HepG2 (cell line): Measurements from ENCODE around the gene LSM12. TPM values are rescaled to one million over a fixed set of nuclear protein-coding genes. Genes with fewer than 3 reads are reported as not detected.
A peak's percentile ranks its signal among the peaks of the same experiment; 100 is the strongest.

ENCODE experiments used
- ATAC-seq: fragments of 200-7000 bp; cut with Tn5 transposase; 3 replicates; pipeline ENCODE4 v1.9.1; 2020; ENCODE audit warnings: mild to moderate bottlenecking, moderate library complexity
- BruUV-seq: library from RNA; stranded (reverse); fragments of 400-500 nt; replicated peaks from 2 replicates; lab custom pipeline; 2021; lab: Mats Ljungman, UMichigan
- CTCF ChIA-PET: fragments of 300-600 bp; formaldehyde crosslinking; extraction: SDS; loops from one replicate; lab custom pipeline; 2021; ENCODE audit warnings: low total read pairs, inconsistent platforms, low intra/inter-chr PET ratio; lab: Yijun Ruan, JAX
- POLR2A ChIA-PET: fragments of 350-600 bp; sonication (Branson Sonifier 250); formaldehyde crosslinking; loops from one replicate; lab custom pipeline; 2020; ENCODE audit warnings: antibody characterized with exemption, inconsistent platforms; lab: Yijun Ruan, JAX
- DNase-seq: peaks from one replicate; pipeline ENCODE4 v3.0.0-alpha.2; 2015; ENCODE audit warnings: low spot score
- FAIRE-seq: peaks from 3 replicates; lab custom pipeline; 2011; peaks lifted over from hg19 to GRCh38; lab: Jason Lieb, UNC
- H2AFZ ChIP-seq: one replicate; pipeline ENCODE4 v1.6.1; 2011; ENCODE audit warnings: low read length, inconsistent platforms
- H3K27ac ChIP-seq: fragments of 300-600 bp; 3 replicates; pipeline ENCODE4 v1.8.0; 2011; ENCODE audit warnings: mixed run types, mild to moderate bottlenecking, mixed read lengths, low read length, inconsistent platforms; ENCODE audit not compliant: insufficient read depth; ENCODE audit errors: extremely low read length
- H3K27me3 ChIP-seq, 2 experiments: fragments of 200-600 bp in 1 of 2; 2 replicates in 1 of 2; 3 replicates in 1 of 2; pipeline versions ENCODE4 v1.6.0 to v1.8.0; 2011; ENCODE audit warnings: low read length in 2 of 2, mild to moderate bottlenecking in 2 of 2, moderate library complexity in 2 of 2, inconsistent platforms in 1 of 2; ENCODE audit not compliant: insufficient read depth in 2 of 2, control insufficient read depth in 1 of 2
- H3K36me3 ChIP-seq, 2 experiments: fragments of 200-600 bp in 1 of 2; replicated peaks in 1 of 2; 2 replicates in 1 of 2; 3 replicates in 1 of 2; pipeline versions ENCODE4 v1.5.1 to v1.8.0; 2011; ENCODE audit warnings: low read length in 2 of 2, inconsistent platforms in 1 of 2; ENCODE audit not compliant: insufficient read depth in 2 of 2, control insufficient read depth in 1 of 2
- H3K4me1 ChIP-seq: 2 replicates; pipeline ENCODE4 v1.5.1; 2012; ENCODE audit warnings: low read length, inconsistent platforms; ENCODE audit not compliant: insufficient read depth
- H3K4me2 ChIP-seq: 2 replicates; pipeline ENCODE4 v1.6.0; 2011; ENCODE audit warnings: low read depth, low read length, inconsistent platforms
- H3K4me3 ChIP-seq, 3 experiments: fragments of 200-600 bp in 1 of 3; sonication (generic), shearing (Covaris generic) in 1 of 3; replicated peaks in 1 of 3; 2 replicates each; pipeline ENCODE4 v1.5.1; 2011 to 2016; ENCODE audit warnings: low read length in 3 of 3, inconsistent platforms in 2 of 3, low read depth in 2 of 3, mild to moderate bottlenecking in 2 of 3, control low read depth in 1 of 3, mixed read lengths in 1 of 3; ENCODE audit not compliant: insufficient read depth in 1 of 3
- H3K79me2 ChIP-seq: one replicate; pipeline ENCODE4 v1.6.1; 2011; ENCODE audit warnings: low read length, inconsistent platforms; ENCODE audit not compliant: insufficient read depth
- H3K9ac ChIP-seq: 2 replicates; pipeline ENCODE4 v1.6.0; 2011; ENCODE audit warnings: mild to moderate bottlenecking, low read depth, low read length, inconsistent platforms; ENCODE audit not compliant: insufficient read depth
- H3K9me3 ChIP-seq: 2 replicates; pipeline ENCODE4 v1.5.1; 2012; ENCODE audit warnings: mild to moderate bottlenecking, low read length
- H4K20me1 ChIP-seq: 2 replicates; pipeline ENCODE4 v1.6.0; 2011; ENCODE audit warnings: inconsistent platforms, mild to moderate bottlenecking, low read length, moderate library complexity; ENCODE audit not compliant: insufficient read depth
- ARNT ChIP-seq: fragments of 450-650 bp; IDR thresholded peaks from 2 replicates; pipeline ENCODE4 v1.6.1; 2017
- HNRNPLL ChIP-seq: fragments of 200-400 bp; formaldehyde crosslinking; IDR thresholded peaks from 2 replicates; pipeline ENCODE4 v1.6.1; 2017; ENCODE audit warnings: mild to moderate bottlenecking, low read depth, low read length; ENCODE audit not compliant: poor library complexity, severe bottlenecking
- MTA3 ChIP-seq: sonication (generic); formaldehyde crosslinking; IDR thresholded peaks from 2 replicates; pipeline ENCODE4 v1.4.0; 2020; ENCODE audit warnings: missing genetic modification reagents
- PAF1 ChIP-seq: IDR thresholded peaks from 2 replicates; pipeline ENCODE4 v1.6.1; 2016; ENCODE audit warnings: missing genetic modification reagents, missing compliant biosample characterization
- POLR2A ChIP-seq, 2 experiments: IDR thresholded peaks; 2 replicates each; pipeline ENCODE4 v1.6.1; 2011; ENCODE audit warnings: low read depth in 2 of 2, low read length in 2 of 2, mild to moderate bottlenecking in 1 of 2, moderate library complexity in 1 of 2; ENCODE audit not compliant: insufficient read depth in 1 of 2
- RARG ChIP-seq: sonication (generic); formaldehyde crosslinking; IDR thresholded peaks from 2 replicates; pipeline ENCODE4 v1.4.0; 2020; ENCODE audit warnings: low read depth, mild to moderate bottlenecking, missing genetic modification reagents
- ZBTB7A ChIP-seq: sonication (generic); formaldehyde crosslinking; IDR thresholded peaks from 2 replicates; pipeline ENCODE4 v1.8.0; 2022; ENCODE audit warnings: mild to moderate bottlenecking, missing genetic modification reagents
- ZNF367 ChIP-seq: sonication (generic); formaldehyde crosslinking; IDR thresholded peaks from 2 replicates; pipeline ENCODE4 v1.4.0; 2020; ENCODE audit warnings: missing genetic modification reagents, borderline replicate concordance
- ZNF530 ChIP-seq: sonication (generic); formaldehyde crosslinking; IDR thresholded peaks from 2 replicates; pipeline ENCODE4 v1.5.0; 2020; ENCODE audit warnings: low read depth, mild to moderate bottlenecking, missing genetic modification reagents
- ZNF772 ChIP-seq: sonication (generic); formaldehyde crosslinking; IDR thresholded peaks from 2 replicates; pipeline ENCODE4 v1.5.0; 2020; ENCODE audit warnings: mild to moderate bottlenecking, missing genetic modification reagents
- WGBS: methylation state at CpG from one replicate; pipeline ENCODE4 v1.1.6; 2017; ENCODE audit warnings: low lambda C conversion rate; 5-methylcytosine and 5-hydroxymethylcytosine counted together
- in situ Hi-C: cut with HindIII; loops from 2 replicates; pipeline ENCODE4 v1.10.0; 2017; ENCODE audit warnings: low pct_unique_long_range_greater_than_20kb; ENCODE audit not compliant: extremely low pct_ligation_motif_present
- intact Hi-C: fragments of 100-400 bp; cut with micrococcal nuclease; formaldehyde crosslinking; loops from one replicate; pipeline ENCODE4 v1.10.0; 2022; ENCODE audit not compliant: unreplicated experiment
- polyA plus RNA-seq, 8 experiments: library from polyadenylated mRNA; depleted of rRNA in 3 of 8; stranded (reverse) in 7 of 8; unstranded in 1 of 8; fragments of >200 nt; fragmentation: Illumina TruSeq in 4 of 8; extraction: Trizol in 4 of 8; gene quantifications; 2 replicates each; pipeline versions ENCODE4 v1.2.1 to v1.2.3, GENCODE V29; 2011 to 2016; ENCODE audit warnings: low read depth in 4 of 8, missing spikeins in 1 of 8, mixed read lengths in 1 of 8; ENCODE audit not compliant: insufficient read depth in 1 of 8
- total RNA-seq, 5 experiments: library from RNA; depleted of rRNA; stranded (reverse); fragments of >200 nt; fragmentation: Illumina TruSeq; extraction: Trizol; gene quantifications; 2 replicates each; pipeline ENCODE4 v1.2.3, GENCODE V29; 2016; ENCODE audit warnings: low read depth in 1 of 5
- TF ChIP-seq, protein P1 (sequence below): IDR thresholded peaks from 2 replicates; pipeline ENCODE4 v1.6.1; 2018; ENCODE audit warnings: missing genetic modification reagents
- TF ChIP-seq, protein P2 (sequence below): IDR thresholded peaks from 2 replicates; pipeline ENCODE4 v1.6.1; 2016; ENCODE audit warnings: missing biosample characterization, missing genetic modification reagents, low read depth
- TF ChIP-seq, protein P3 (sequence below): sonication (generic); formaldehyde crosslinking; IDR thresholded peaks from 2 replicates; pipeline ENCODE4 v1.5.0; 2020; ENCODE audit warnings: missing genetic modification reagents
- TF ChIP-seq, protein P4 (sequence below): sonication (generic); formaldehyde crosslinking; IDR thresholded peaks from 2 replicates; pipeline ENCODE4 v1.8.1; 2023; ENCODE audit warnings: mild to moderate bottlenecking, inconsistent platforms, moderate library complexity, missing genetic modification reagents, borderline replicate concordance

The LSM12 gene
- total and polyA plus RNA-seq, 2 of the 13 experiments (the other 11 are each of a cell fraction or from before 2014, with no cell fraction given) = 52.8 to 55.7 TPM

DNA sequence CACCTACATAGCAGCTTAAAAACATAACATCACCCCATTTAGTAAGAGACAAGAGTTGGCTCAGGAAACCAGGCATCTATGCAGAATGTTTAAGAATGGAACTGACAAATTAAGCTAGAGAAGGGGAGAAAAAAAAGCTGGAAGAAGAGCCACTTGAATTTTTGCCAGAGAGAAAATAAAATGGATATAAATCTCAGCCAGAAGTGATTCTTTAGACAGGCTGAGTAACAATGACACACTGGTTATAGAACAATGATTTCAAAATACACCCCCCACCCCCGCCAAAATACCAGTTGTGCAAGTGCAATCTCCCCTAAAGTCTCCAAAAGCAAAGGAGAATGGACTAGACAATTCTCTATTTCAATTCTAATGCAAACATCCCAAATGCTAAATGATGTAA lies 22.4 kb downstream of the LSM12 start:
- FAIRE-seq = no peak
- no peak overlapping the region for H3K4me2 ChIP-seq
- TSS peak; percentile 30 for BruUV-seq
- CTCF ChIA-PET = no interaction called here
- ATAC-seq = no peak
- no peak overlapping the region for H3K9ac ChIP-seq
- 91% methylated on average over 1 of the region's 1 CpG for WGBS
- POLR2A ChIA-PET = interaction anchor here (1.2 to 2.6 kb wide), 2 partner anchors 22 to 30 kb away, joined by 3 to 8 read pairs; partner anchors contain the start of genes LSM12 and TMEM101
- peaks cover 18 to 56% of the 10 kb centered on the region in 2 experiments for H3K36me3 ChIP-seq
- H4K20me1 ChIP-seq = peaks cover 25% of the 10 kb centered on the region
- peaks cover 65% of the 10 kb centered on the region for H3K79me2 ChIP-seq
- H3K27ac ChIP-seq = no peak overlapping the region
- intact Hi-C loops (no loop called here), in situ Hi-C loops (loop anchor here (10.0 kb wide), 1 partner anchor 99 kb away; the partner anchor contains the start of gene PPY)
- H3K27me3 ChIP-seq = no peaks in the 10 kb centered on the region
- no peak for TF ChIP-seq ZNF772 (CRISPR knock-in tag)
- no peak for TF ChIP-seq POLR2A (IDR thresholded peaks at IDR 0.05; ENCODE audit: insufficient read depth in 1 of 2, low read depth in 2 of 2, low read length in 2 of 2)
- no peaks in the 10 kb centered on the region for H3K9me3 ChIP-seq
- peaks cover 11% of the 10 kb centered on the region for H3K4me1 ChIP-seq
- no peak overlapping the region for H2AFZ ChIP-seq
- DNase-seq = no peak
- H3K4me3 ChIP-seq = no peak overlapping the region

DNA sequence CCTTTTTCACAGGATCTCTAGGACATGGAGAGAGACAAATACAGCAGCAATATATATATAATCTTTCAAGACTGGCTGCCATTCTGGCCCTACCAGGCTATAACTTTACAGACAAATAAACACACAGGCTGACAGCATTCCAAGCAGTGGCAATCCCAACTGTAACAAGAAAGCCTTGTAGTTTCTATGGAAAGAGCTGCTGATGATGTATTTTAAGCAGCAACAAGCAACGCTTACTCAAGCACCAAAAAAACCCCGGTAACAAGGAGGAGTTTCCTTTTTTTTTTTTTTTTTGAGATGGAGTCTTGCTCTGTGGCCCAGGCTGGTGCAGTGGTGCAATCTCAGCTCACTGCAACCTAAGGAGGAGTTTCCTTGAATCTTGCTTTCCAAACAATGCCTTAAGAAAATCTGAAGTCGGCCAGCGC lies 23.2 kb downstream of the LSM12 start:
- ATAC-seq (no peak), FAIRE-seq (no peak)
- Histone ChIP-seq H3K4me3 (no peak overlapping the region), H3K4me2 (no peak overlapping the region), H3K9ac (no peak overlapping the region), H3K27me3 (no peaks in the 10 kb centered on the region), H3K79me2 (peaks cover 59% of the 10 kb centered on the region), H3K9me3 (no peaks in the 10 kb centered on the region), H3K27ac (no peak overlapping the region), H2AFZ (no peak overlapping the region)
- in situ Hi-C loops = loop anchor here (10.0 kb wide), 1 partner anchor 98 kb away; the partner anchor contains the start of gene PPY
- CTCF ChIA-PET = no interaction called here
- WGBS = 97% methylated on average over 4 of the region's 4 CpGs
- POLR2A ChIA-PET = interaction anchor here (0.7 to 2.6 kb wide), 2 partner anchors 23 to 105 kb away, joined by 4 to 8 read pairs; partner anchors contain the start of gene LSM12
- TF ChIP-seq ARNT = no peak
- TF ChIP-seq RARG = no peak
- TF ChIP-seq ZBTB7A (CRISPR knock-in tag) = no peak
- TF ChIP-seq, protein P1, sequence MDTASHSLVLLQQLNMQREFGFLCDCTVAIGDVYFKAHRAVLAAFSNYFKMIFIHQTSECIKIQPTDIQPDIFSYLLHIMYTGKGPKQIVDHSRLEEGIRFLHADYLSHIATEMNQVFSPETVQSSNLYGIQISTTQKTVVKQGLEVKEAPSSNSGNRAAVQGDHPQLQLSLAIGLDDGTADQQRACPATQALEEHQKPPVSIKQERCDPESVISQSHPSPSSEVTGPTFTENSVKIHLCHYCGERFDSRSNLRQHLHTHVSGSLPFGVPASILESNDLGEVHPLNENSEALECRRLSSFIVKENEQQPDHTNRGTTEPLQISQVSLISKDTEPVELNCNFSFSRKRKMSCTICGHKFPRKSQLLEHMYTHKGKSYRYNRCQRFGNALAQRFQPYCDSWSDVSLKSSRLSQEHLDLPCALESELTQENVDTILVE (CRISPR knock-in tag) = no peak
- TF ChIP-seq, protein P2, sequence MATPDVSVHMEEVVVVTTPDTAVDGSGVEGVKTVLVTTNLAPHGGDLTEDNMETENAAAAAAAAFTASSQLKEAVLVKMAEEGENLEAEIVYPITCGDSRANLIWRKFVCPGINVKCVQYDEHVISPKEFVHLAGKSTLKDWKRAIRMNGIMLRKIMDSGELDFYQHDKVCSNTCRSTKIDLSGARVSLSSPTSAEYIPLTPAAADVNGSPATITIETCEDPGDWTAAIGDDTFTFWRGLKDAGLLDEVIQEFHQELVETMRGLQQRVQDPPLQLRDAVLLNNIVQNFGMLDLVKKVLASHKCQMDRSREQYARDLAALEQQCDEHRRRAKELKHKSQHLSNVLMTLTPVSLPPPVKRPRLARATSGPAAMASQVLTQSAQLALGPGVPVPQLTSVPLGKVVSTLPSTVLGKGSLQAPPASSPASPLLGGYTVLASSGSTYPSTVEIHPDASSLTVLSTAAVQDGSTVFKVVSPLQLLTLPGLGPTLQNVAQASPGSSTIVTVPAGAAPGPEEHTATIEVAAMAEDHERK (CRISPR knock-in tag) = no peak
- TF ChIP-seq, protein P3, sequence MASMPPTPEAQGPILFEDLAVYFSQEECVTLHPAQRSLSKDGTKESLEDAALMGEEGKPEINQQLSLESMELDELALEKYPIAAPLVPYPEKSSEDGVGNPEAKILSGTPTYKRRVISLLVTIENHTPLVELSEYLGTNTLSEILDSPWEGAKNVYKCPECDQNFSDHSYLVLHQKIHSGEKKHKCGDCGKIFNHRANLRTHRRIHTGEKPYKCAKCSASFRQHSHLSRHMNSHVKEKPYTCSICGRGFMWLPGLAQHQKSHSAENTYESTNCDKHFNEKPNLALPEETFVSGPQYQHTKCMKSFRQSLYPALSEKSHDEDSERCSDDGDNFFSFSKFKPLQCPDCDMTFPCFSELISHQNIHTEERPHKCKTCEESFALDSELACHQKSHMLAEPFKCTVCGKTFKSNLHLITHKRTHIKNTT (CRISPR knock-in tag) = no peak
- TF ChIP-seq PAF1 (CRISPR knock-in tag) = no peak
- no peak for TF ChIP-seq ZNF367 (CRISPR knock-in tag)
- TF ChIP-seq MTA3 (CRISPR knock-in tag) = no peak
- TF ChIP-seq, protein P4, sequence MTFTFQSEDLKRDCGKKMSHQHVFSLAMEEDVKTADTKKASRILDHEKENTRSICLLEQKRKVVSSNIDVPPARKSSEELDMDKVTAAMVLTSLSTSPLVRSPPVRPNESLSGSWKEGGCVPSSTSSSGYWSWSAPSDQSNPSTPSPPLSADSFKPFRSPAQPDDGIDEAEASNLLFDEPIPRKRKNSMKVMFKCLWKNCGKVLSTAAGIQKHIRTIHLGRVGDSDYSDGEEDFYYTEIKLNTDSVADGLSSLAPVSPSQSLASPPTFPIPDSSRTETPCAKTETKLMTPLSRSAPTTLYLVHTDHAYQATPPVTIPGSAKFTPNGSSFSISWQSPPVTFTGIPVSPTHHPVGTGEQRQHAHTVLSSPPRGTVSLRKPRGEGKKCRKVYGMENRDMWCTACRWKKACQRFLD = no peak
- no peak for TF ChIP-seq HNRNPLL
- no peak for TF ChIP-seq ZNF530 (CRISPR knock-in tag)
- TF ChIP-seq, all 625 proteins: peak for 0
- DNase-seq = no peak
- H3K36me3 ChIP-seq = peaks cover 20 to 56% of the 10 kb centered on the region in 2 experiments
- BruUV-seq = no TSS peak
- intact Hi-C loops = no loop called here
- peaks cover 25% of the 10 kb centered on the region for H4K20me1 ChIP-seq
- H3K4me1 ChIP-seq = peaks cover 19% of the 10 kb centered on the region
